Endothelial cell of coronary artery (primary cell): ENCODE results near the gene NLRP4. TPM values are rescaled to one million over a fixed set of nuclear protein-coding genes. Genes with fewer than 3 reads are reported as not detected.

Experiments
- total RNA-seq: library from RNA; depleted of rRNA; stranded (reverse); fragments of >200 nt; gene quantifications from 2 replicates; pipeline ENCODE4 v1.2.3, GENCODE V29; 2014

NLRP4 gene, protein sequence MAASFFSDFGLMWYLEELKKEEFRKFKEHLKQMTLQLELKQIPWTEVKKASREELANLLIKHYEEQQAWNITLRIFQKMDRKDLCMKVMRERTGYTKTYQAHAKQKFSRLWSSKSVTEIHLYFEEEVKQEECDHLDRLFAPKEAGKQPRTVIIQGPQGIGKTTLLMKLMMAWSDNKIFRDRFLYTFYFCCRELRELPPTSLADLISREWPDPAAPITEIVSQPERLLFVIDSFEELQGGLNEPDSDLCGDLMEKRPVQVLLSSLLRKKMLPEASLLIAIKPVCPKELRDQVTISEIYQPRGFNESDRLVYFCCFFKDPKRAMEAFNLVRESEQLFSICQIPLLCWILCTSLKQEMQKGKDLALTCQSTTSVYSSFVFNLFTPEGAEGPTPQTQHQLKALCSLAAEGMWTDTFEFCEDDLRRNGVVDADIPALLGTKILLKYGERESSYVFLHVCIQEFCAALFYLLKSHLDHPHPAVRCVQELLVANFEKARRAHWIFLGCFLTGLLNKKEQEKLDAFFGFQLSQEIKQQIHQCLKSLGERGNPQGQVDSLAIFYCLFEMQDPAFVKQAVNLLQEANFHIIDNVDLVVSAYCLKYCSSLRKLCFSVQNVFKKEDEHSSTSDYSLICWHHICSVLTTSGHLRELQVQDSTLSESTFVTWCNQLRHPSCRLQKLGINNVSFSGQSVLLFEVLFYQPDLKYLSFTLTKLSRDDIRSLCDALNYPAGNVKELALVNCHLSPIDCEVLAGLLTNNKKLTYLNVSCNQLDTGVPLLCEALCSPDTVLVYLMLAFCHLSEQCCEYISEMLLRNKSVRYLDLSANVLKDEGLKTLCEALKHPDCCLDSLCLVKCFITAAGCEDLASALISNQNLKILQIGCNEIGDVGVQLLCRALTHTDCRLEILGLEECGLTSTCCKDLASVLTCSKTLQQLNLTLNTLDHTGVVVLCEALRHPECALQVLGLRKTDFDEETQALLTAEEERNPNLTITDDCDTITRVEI
- not detected in 2 replicates for total RNA-seq

DNA sequence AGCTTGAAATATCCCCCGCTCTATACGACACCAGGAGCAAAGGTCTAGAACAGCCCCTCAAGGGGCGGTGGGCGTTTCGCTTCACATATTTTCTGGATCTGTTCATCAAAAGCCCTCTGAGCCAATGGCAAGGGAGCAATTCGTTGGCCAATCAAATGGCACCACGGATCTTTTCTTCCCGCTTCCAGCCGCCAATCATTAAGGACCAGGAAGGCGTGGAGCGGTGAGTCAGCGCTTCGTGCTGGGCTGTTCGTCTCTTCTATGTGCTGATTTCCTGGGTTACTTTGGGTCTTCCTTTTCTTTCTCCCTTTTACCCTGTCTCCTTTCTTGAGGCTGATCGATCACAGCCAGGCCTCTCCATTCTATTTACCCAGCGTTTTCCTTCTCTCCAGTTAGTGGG is at the start of gene NLRP4:
Gene NLRP4, plus strand, starts transcription at position 201 of the 400 bp plus-strand sequence. CDS start 15,541 bp downstream, outside the sequence.

DNA sequence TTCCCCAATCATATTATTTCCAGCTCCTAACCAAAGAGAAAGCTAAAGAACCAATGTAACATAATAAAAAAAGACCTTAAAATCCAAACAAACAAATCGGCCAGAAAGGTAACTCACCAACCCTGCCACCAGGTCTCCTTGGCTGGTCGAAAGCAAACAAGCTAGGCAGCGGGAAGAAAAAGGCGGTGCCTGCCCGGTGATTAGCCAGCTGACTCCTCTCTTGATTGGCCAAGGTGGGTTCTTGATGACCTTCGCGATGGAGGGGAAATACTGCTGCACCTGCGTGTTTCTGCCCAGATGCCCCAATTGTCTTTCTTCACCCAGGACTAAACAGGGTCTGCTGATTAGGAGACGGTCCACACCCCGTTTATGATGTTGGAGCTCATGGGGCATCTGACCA is 4.5 kb upstream of the NLRP4 start, which contains the start of gene NLRP11:
Gene NLRP11, minus strand, starts transcription at position 154 of the 400 bp plus-strand sequence. CDS start 13,825 bp downstream, outside the sequence.

Other genes starting within 250 kb of the NLRP4 start
- gene FIZ1, start 237.0 kb upstream of the NLRP4 start, total RNA-seq, result 1.9 and 2.2 TPM in 2 replicates
- 10.0 and 15.4 TPM in 2 replicates for gene ZNF524, start 236.3 kb upstream of the NLRP4 start, total RNA-seq
- gene ZNF865, start 230.9 kb upstream of the NLRP4 start, total RNA-seq, result 0.54 and 1.0 TPM in 2 replicates
- gene ZNF784, start 212.0 kb upstream of the NLRP4 start, total RNA-seq, result 3.1 and 4.0 TPM in 2 replicates
- 1.7 and 3.5 TPM in 2 replicates for gene ZNF580, start 195.5 kb upstream of the NLRP4 start, total RNA-seq
- 22.6 and 24.8 TPM in 2 replicates for gene ZNF581, start 192.9 kb upstream of the NLRP4 start, total RNA-seq
- 6.1 and 6.6 TPM in 2 replicates for gene CCDC106, start 188.3 kb upstream of the NLRP4 start, total RNA-seq
- gene U2AF2, start 181.5 kb upstream of the NLRP4 start, total RNA-seq, result 103 and 137 TPM in 2 replicates
- 73.5 and 110 TPM in 2 replicates for gene EPN1, start 161.3 kb upstream of the NLRP4 start, total RNA-seq
- gene NLRP9, start 98.1 kb upstream of the NLRP4 start, total RNA-seq, result not detected in 2 replicates
- 0.36 TPM in 1 of 2 replicates, not detected in the other for gene RFPL4A, start 77.4 kb upstream of the NLRP4 start, total RNA-seq
- not detected in 2 replicates for gene RFPL4AL1, start 67.4 kb upstream of the NLRP4 start, total RNA-seq
- not detected in 2 replicates for gene NLRP11, start 4.5 kb upstream of the NLRP4 start, total RNA-seq
- not detected in 2 replicates for gene NLRP13, start 95.8 kb downstream of the NLRP4 start, total RNA-seq
- not detected in 2 replicates for gene NLRP8, start 111.3 kb downstream of the NLRP4 start, total RNA-seq
- not detected in 2 replicates for gene NLRP5, start 150.2 kb downstream of the NLRP4 start, total RNA-seq